ENCODE data around the gene ZNF516. TPM values are rescaled to one million over a fixed set of nuclear protein-coding genes. Genes with fewer than 3 reads are reported as not detected.

The ZNF516 gene
- total and polyA plus RNA-seq, 10 of the 15 experiments (the other 5 are each of a cell fraction or from before 2014, with no cell fraction given), result 2.0 to 32.0 (median 8.3) TPM

DNA sequence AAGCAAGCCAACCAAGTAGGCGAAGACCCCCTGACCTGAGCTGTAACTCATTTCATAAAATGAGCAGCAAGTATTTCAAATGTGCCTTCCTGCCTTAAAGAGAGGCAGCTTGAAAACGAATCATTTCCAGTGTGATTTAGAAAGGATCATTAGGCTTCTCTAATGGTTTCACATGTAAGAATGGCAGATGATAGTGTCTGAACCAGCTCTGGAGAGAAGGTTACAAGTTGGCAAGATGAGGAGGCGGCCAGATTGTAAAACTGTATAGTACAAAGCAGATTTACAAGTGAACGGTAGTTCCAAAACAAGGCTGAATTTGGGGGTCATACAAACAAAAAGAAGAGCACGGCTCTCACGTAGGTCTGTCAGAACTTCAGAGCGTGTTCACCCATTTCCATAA, 132.4 kb downstream of the ZNF516 start:
- whole genome bisulfite sequencing (ENCODE audit: insufficient coverage, insufficient replicate concordance, low lambda C conversion rate, missing lambda C conversion rate), result 57% methylated on average over 7 of the region's 7 CpGs
- Histone ChIP-seq H3K9me3 (replicated peaks; ENCODE audit: control insufficient read depth, insufficient read depth, low read length) (no peaks in the 10 kb centered on the region), H3K27ac (ENCODE audit: control insufficient read depth, insufficient read depth) (no peak overlapping the region), H2AFZ (ENCODE audit: control insufficient read depth, low read depth, low read length) (no peak overlapping the region), H3K79me2 (ENCODE audit: control insufficient read depth, insufficient read depth, low read length) (peaks cover 2% of the 10 kb centered on the region; the same call in 1 of the 2 replicates), H3K27me3 (replicated peaks in 1 of 2; ENCODE audit: control insufficient read depth in 2 of 2, insufficient read depth in 2 of 2, low read length in 1 of 2) (no peaks in the 10 kb centered on the region), H3K9ac (ENCODE audit: control insufficient read depth, insufficient read depth, low read length) (no peak overlapping the region), H3K4me3 (no peak overlapping the region), H3K36me3 (ENCODE audit: control insufficient read depth in 2 of 2, insufficient read depth in 2 of 2, low read length in 1 of 2) (peaks cover 3 to 17% of the 10 kb centered on the region in 2 experiments; a peak in 3 of 4 replicates), H3K4me1 (ENCODE audit: control insufficient read depth, insufficient read depth, low read length) (peaks cover 17% of the 10 kb centered on the region), H3K4me2 (ENCODE audit: control insufficient read depth, insufficient read depth) (no peak overlapping the region), H4K20me1 (ENCODE audit: control insufficient read depth, insufficient read depth) (no peaks in the 10 kb centered on the region)
- no peak for FAIRE-seq
- intact Hi-C loops (cut with micrococcal nuclease; ENCODE audit: unreplicated experiment), result no loop called here
- TF ChIP-seq BHLHE40 (IDR thresholded peaks at IDR 0.05; ENCODE audit: borderline replicate concordance in 1 of 2, low read depth in 2 of 2, low read length in 1 of 2) (no peak), SMAD1 (IDR thresholded peaks at IDR 0.05; ENCODE audit: low read depth, partially characterized antibody) (no peak), KAT2A (conservative IDR thresholded peaks at IDR 0.05; ENCODE audit: control insufficient read depth, low read depth, low read length) (no peak), MTA3 (IDR thresholded peaks at IDR 0.05; ENCODE audit: borderline replicate concordance, low read length) (no peak), POLR2AphosphoS2 (IDR thresholded peaks at IDR 0.05; ENCODE audit: low read depth, low read length) (no peak), ETV6 (conservative IDR thresholded peaks at IDR 0.05 in 1 of 2, IDR thresholded peaks at IDR 0.05 in 1 of 2; ENCODE audit: borderline replicate concordance in 1 of 2, low read depth in 1 of 2) (no peak), CHD2 (IDR thresholded peaks at IDR 0.05; ENCODE audit: borderline replicate concordance, low read depth, low read length) (no peak), PML (IDR thresholded peaks at IDR 0.05; ENCODE audit: low read length) (no peak), ZNF217 (IDR thresholded peaks at IDR 0.05) (no peak), ZNF384 (IDR thresholded peaks at IDR 0.05; ENCODE audit: borderline replicate concordance, low read depth, low read length) (no peak), SPI1 (IDR thresholded peaks at IDR 0.05; ENCODE audit: borderline replicate concordance, insufficient read depth, low read depth, low read length) (no peak)
- TF ChIP-seq, protein P1, sequence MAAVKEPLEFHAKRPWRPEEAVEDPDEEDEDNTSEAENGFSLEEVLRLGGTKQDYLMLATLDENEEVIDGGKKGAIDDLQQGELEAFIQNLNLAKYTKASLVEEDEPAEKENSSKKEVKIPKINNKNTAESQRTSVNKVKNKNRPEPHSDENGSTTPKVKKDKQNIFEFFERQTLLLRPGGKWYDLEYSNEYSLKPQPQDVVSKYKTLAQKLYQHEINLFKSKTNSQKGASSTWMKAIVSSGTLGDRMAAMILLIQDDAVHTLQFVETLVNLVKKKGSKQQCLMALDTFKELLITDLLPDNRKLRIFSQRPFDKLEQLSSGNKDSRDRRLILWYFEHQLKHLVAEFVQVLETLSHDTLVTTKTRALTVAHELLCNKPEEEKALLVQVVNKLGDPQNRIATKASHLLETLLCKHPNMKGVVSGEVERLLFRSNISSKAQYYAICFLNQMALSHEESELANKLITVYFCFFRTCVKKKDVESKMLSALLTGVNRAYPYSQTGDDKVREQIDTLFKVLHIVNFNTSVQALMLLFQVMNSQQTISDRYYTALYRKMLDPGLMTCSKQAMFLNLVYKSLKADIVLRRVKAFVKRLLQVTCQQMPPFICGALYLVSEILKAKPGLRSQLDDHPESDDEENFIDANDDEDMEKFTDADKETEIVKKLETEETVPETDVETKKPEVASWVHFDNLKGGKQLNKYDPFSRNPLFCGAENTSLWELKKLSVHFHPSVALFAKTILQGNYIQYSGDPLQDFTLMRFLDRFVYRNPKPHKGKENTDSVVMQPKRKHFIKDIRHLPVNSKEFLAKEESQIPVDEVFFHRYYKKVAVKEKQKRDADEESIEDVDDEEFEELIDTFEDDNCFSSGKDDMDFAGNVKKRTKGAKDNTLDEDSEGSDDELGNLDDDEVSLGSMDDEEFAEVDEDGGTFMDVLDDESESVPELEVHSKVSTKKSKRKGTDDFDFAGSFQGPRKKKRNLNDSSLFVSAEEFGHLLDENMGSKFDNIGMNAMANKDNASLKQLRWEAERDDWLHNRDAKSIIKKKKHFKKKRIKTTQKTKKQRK (IDR thresholded peaks at IDR 0.05; ENCODE audit: low read depth, low read length), result no peak
- TF ChIP-seq, protein P2, sequence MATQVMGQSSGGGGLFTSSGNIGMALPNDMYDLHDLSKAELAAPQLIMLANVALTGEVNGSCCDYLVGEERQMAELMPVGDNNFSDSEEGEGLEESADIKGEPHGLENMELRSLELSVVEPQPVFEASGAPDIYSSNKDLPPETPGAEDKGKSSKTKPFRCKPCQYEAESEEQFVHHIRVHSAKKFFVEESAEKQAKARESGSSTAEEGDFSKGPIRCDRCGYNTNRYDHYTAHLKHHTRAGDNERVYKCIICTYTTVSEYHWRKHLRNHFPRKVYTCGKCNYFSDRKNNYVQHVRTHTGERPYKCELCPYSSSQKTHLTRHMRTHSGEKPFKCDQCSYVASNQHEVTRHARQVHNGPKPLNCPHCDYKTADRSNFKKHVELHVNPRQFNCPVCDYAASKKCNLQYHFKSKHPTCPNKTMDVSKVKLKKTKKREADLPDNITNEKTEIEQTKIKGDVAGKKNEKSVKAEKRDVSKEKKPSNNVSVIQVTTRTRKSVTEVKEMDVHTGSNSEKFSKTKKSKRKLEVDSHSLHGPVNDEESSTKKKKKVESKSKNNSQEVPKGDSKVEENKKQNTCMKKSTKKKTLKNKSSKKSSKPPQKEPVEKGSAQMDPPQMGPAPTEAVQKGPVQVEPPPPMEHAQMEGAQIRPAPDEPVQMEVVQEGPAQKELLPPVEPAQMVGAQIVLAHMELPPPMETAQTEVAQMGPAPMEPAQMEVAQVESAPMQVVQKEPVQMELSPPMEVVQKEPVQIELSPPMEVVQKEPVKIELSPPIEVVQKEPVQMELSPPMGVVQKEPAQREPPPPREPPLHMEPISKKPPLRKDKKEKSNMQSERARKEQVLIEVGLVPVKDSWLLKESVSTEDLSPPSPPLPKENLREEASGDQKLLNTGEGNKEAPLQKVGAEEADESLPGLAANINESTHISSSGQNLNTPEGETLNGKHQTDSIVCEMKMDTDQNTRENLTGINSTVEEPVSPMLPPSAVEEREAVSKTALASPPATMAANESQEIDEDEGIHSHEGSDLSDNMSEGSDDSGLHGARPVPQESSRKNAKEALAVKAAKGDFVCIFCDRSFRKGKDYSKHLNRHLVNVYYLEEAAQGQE (IDR thresholded peaks at IDR 0.05; ENCODE audit: low read depth, low read length), result no peak
- CTCF ChIA-PET, result interaction anchor here (0.8 to 1.1 kb wide), 2 partner anchors 258 to 1190 kb away, joined by 3 read pairs; no protein-coding TSS in a partner anchor
- BruUV-seq (replicated peaks), result no TSS peak
- in situ Hi-C loops (cut with MboI), result loop anchor here (25.0 kb wide), 1 partner anchor 1725 kb away; no protein-coding TSS in a partner anchor
- SMC1A ChIA-PET (ENCODE audit: uncharacterized antibody, unreplicated experiment), result no interaction called here
- POLR2A ChIA-PET, result no interaction called here
- RAD21 ChIA-PET (ENCODE audit: unreplicated experiment), result no interaction called here
- no peak for ATAC-seq
- DNase-seq (ENCODE audit: low read depth, low spot score), result no peak

All from GM12878 (cell line).